ENCODE measurements around the gene NAA16. TPM values are rescaled to one million over a fixed set of nuclear protein-coding genes. Genes with fewer than 3 reads are reported as not detected.

NAA16 gene
- total and polyA plus RNA-seq, 9 of the 15 experiments (the other 6 are each of a cell fraction or from before 2014, with no cell fraction given) = 3.7 to 18.2 (median 12.0) TPM

GRCh38 chr13:41344358-41344757 lies 33.3 kb downstream of the NAA16 start (continued):
- no peak for TF ChIP-seq CHD7 (IDR thresholded peaks at IDR 0.05; ENCODE audit: low read depth, low read length)
- TF ChIP-seq ZNF444 (CRISPR knock-in tag; IDR thresholded peaks at IDR 0.05) = no peak
- no peak for TF ChIP-seq ZBTB9 (CRISPR knock-in tag; IDR thresholded peaks at IDR 0.05)
- TF ChIP-seq MEIS2 (IDR thresholded peaks at IDR 0.05; ENCODE audit: partially characterized antibody) = no peak
- TF ChIP-seq ZNF311 (CRISPR knock-in tag; IDR thresholded peaks at IDR 0.05) = no peak
- TF ChIP-seq KDM5B (IDR thresholded peaks at IDR 0.05; ENCODE audit: insufficient replicate concordance, low read depth, low read length) = no peak
- no peak for TF ChIP-seq ZNF232 (CRISPR knock-in tag; IDR thresholded peaks at IDR 0.05)
- TF ChIP-seq ELF4 (CRISPR knock-in tag; IDR thresholded peaks at IDR 0.05) = no peak
- TF ChIP-seq ZFP36 (IDR thresholded peaks at IDR 0.05; ENCODE audit: low read depth, low read length, partially characterized antibody) = no peak
